CD4-positive, alpha-beta T cell treated with Interleukin-17A for 1 hour (primary cell): ENCODE data around the gene ZFP1.
"Not testable (repeated sequence)": the region's sequence is repeated elsewhere in the genome, so short reads cannot be mapped to it uniquely, and the experiment has no call there.

Experiments used
- DNase-seq: peaks from one replicate; pipeline ENCODE4 v3.0.0-alpha.2; 2020

Gene ZFP1

DNA sequence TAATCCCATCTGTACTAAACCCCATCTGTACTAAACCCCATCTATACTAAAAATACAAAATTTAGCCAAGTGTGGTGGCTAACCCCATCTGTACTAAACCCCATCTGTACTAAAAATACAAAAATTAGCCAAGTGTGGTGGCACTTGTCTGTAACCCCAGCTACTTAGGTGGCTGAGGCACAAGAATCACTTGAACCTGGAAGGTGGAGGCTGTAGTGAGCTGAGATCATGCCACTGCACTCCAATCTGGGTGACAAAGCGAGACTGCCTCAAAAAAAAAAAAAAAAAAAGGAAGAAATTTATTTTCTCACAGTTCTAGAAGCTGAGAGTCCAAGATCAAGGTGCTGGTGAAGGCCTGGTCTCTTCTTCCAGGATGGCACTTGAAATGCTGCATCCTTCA is 12.1 kb downstream of the ZFP1 start:
- no peak for DNase-seq

DNA sequence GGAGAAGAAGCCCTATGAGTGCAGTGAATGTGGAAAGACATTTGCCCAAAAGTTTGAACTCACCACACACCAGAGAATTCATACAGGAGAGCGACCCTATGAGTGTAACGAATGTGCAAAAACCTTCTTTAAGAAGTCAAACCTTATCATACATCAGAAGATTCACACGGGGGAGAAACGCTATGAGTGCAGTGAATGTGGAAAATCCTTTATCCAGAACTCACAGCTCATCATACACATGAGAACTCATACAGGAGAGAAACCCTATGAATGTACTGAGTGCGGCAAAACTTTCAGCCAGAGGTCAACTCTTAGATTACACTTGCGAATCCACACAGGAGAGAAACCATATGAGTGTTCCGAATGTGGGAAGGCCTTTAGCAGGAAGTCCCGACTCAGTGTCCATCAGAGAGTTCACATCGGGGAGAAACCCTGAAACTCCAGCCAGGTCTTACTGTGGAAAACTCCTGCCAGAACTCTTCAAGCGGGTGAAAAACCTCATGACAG is 21.6 kb downstream of the ZFP1 start:
- DNase-seq: no peak

DNA sequence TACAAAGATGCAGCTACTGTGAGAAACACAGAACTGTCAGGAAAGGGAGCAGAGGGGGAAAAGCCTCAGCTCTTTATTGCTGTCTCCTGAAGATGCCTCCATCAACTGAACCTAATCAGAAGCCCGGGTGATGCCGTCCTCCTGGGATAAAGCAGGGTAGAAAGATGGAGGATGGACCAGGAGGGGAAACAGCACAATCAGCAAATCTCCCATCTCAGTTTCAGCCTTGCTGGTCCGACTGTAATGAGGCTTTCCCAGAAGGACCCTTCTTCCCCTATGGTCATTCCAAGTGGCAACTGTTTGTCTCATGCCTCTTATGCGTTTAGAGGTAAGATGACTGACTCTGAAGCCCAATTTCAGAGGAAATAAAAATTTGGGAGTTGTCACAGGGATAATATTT is 24.3 kb downstream of the ZFP1 start:
- no peak for DNase-seq

DNA sequence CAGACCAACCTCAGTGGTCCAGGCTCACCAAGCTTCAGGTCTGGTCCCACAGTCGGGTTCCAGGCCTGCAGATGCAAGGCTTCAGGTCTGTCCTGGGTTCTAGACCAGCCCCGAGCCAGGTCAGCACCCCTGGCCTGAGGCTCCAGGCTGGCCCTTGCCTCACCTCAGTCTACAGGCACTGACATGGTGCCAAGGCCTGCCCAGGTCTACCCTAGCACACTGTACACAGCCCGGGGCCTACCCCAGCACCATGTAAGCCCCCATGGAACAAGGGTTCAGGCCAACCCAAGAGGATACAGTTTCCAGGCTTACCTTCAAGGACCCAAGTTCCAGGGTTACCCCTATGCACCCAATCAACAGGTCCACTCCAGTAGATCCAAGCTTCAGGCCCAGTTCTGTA is 26.8 kb downstream of the ZFP1 start:
- DNase-seq: no peak

DNA sequence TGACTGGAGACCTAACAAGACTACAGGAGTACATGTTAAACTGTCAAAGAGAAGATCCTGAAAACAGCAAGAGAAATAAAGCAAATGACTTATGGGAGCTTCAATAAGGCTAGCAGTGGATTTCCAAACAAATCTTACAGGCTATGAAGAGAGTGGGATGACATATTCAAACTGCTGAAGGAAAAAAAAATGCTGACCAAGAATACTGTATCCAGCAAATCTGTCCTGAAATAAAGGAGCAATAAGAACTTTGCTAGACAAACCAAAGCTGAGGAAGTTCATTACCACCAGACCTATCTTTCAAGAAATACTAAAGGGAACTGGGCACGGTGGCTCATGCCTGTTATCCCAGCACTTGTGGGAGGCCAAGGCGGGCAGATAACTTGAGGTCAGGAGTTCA is 28.6 kb downstream of the ZFP1 start:
- no peak for DNase-seq

DNA sequence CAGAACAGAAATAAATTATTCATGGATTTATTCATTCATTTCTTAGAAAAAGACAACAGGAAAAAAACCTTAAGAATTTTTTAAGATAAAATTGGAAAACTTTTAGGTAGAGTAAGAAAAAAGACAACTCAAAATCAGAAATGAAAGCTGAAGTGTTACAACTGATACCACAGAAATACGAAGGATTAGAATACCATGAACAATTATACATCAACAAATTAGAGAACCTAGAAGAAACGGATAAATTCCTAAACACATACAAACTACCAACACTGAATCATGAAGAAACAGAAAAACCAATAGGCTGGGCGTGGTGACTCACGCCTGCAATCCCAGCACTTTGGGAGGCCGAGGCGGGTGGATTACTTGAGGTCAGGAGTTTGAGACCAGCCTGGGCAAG is 30.9 kb downstream of the ZFP1 start:
- no peak for DNase-seq

DNA sequence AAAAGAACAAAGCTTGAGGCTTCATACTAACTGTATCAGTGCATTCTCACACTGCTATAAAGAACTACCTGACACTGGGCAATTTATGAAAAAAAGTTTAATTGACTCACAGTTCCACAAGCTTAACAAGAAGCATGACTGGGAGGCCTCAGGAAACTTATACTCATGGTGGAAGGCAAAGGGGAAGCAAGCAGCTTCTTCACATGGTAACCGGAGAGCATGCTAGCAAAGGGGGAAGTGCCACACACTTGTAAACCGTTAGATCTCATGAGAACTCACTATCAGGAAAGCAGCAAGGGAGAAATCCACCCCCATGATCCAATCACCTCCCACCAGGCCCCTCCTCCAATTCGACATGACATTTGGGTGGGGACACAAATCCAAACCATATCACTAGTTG is 33.3 kb downstream of the ZFP1 start:
- DNase-seq: no peak

DNA sequence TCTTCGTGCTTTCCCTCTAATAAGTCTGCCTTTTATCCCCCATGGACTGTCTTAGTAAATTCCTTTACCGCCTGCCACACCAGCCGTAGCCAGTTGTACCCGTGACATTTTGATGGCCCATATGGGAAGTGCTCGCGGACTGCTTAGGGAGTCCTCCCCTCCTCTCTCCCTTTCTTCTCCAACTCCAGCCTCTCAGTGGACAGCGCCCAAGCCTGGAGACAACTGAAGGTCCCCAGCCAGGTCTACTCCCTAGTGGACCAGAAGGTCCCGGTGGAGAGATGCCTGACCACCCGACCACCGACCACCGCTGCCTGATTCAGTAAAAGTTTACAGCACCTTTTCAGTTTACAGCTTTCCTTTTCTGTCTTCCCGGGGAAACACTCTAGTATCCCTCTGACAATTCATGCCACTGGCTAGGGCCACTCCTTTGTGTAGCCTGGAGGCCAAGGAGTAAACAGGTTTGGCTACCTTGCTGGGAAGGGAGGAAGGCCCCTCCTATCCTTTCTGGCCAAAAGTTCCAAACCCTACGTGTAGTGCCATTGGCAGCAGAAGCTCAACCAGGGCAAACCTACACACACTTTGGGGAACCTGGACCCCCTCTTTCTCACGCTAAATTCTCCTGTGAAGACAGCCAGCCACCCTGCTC is 40.6 kb downstream of the ZFP1 start:
- DNase-seq: no peak

DNA sequence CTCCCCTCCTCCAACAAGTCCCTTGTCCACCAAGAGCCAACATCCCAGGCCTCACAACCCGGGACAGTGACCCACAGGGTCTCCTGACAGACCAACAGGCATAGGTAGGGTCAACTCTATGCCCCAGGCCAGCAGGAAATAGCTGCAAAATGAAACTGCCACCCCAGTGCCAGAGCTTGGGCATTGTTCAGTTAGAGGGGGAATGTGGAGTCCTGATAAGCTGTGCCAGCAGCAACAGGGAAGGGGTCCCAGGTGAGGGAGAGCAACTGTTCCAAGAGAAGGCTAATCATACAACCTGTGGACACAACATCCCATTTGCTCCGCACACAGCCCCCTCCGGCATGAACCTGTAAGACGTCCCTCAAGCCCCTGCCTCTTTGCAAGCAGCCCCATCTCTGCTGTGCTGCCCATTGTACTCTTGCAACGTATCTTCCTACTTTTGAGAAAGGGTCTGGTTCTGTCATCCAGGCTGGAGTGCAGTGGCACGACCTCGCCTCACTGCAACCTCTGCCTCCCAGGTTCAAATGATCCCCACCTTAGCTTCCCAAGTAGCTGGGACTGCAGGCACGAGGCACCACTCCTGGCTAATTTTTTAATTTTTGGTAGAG is 41.4 kb downstream of the ZFP1 start:
- DNase-seq: no peak

DNA sequence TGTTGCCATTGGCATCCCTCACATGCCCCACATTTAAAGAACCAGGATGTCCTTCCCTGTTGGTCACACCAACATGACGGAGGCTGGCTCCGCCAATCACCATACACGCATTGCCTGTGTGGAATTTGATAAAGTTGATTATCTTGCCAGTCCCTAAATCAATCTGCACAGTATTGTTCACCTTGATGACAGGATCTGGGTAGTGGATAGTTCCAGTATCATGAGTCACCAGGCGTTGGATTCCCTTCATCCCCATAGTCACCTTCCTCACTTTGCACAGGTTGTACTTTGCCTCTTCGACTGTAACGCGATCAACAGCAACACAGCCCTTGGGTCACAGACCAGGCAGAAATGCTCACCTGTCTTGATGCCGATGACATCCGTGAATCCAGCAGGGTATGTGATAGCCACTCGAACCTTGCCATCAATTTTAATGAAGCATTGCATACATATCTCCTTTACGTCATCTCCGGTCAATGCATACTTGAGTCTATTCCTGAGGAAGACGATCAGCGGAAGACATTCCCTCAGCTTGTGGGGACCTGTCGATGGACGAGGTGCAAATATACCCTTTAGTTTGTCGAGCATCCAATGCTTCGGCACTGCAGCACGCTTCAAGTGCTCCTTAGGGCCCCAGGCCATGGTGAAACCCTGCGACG is 44.4 kb downstream of the ZFP1 start:
- no peak for DNase-seq

DNA sequence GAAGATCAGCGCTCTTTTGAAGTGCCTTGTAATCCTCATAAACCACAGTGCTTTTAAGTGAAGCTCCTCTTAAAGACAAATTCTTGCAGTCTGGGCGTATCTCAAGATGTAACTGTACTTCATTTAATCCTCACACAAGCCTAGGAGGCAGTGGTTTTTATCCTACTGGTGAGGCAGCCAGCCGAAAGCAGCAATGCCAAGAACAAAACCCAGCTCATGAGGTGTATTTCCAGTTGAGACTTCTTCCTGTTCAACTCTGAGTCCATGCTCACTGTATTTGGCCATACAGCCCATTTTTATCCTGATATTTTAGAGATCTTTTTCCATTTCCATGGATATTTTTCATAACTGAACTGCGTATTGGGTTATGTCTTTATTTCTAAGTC is 44.9 kb downstream of the ZFP1 start:
- DNase-seq: no peak

DNA sequence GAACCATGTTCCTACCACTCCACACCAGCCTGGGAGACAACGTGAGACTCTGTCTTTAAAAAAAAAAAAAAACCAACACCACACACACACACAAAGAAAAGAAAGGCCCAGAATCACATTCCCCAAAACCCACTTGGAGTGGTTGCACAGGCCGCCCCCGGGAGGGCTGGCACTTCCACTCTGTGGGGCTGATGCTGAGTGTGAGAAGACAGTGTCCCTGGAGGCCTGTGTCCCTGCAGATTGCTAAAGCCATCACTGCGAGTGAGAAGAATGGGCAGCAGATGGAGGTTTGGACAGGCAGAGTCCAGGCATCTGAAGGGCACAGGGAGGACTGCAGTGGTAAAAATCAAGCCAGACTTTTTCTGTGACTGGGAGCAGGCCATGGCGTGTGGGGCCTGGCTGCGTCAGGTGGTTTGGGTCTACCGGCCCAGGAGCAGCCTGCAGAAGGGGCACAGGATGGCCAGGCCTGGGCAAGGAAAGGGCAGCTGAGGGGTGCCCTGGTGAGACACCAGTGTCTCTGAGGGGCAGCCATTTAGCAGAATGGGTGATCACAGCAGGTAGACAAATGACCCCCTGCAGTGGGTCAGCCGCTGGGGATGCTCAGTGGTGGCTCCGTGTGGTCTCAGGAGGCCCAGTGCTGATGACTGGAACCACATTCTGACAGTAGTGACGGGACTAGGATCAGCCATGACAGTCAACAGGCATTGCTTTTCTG is 45.6 kb downstream of the ZFP1 start:
- DNase-seq: no peak

DNA sequence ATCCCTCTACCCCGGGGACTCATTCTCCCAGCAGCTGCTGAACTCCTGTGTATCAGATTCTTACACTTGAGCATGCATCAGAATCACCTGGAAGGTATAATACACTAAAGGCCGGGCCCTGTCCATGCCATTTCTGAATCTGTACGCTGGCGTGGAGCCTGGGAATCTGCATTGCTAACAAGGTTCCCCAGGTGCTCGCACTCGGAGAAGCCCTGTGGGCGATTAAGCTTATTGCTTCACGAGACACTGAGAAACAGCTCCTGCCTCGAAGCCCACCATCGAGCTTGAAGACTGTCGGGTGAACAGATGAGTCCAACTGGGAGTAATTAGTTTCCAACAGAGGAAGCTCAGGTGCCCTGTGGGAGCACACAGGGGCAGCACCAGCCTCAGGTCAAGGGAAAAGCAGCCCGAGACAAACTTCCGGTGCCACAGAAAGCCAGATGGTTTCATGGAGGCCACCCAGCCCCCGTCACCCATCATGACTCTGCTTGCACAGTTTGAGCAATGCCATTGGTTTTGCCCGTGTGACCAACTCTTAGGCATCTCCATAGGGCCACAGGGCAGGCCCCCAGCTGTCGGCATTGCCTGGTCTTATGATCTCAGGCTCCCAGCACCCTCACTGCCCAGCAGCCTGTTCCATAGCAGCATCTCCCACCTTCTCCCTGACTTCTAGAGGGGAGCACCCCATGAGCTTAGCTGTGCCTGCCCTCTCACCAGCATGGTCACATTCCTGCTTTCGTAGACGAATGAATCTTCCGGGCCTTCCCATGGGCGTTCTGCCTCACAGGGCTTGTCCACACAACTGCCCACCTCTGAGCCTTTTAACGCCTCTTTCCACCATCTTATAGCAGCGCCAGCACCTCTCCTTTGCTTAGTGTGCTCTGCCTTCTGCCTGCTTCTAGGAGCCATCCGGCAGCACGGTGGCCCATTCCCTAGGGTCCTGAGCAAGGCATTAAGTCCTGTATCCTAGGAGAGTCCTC is 47.8 kb downstream of the ZFP1 start:
- DNase-seq: no peak

DNA sequence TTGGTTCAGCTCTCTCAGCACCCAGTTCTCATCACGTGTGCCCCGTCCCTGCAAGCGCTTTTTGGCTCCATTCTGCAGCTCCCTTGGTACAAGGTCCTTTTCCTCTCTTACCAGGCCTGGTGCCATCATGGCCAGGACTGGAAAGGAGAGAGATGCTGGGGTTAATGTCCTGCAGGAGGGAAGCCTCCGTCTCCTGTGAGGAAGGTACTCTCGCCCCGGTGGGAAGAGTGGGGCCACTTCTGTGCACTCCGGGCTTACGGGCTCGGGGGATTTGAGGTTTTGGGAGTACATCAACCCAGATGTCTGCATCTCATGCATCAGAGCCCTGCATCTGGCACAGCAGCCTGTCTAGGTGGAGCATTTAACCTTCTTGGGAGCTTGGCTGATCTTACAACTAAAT is 48.5 kb downstream of the ZFP1 start:
- no peak for DNase-seq

DNA sequence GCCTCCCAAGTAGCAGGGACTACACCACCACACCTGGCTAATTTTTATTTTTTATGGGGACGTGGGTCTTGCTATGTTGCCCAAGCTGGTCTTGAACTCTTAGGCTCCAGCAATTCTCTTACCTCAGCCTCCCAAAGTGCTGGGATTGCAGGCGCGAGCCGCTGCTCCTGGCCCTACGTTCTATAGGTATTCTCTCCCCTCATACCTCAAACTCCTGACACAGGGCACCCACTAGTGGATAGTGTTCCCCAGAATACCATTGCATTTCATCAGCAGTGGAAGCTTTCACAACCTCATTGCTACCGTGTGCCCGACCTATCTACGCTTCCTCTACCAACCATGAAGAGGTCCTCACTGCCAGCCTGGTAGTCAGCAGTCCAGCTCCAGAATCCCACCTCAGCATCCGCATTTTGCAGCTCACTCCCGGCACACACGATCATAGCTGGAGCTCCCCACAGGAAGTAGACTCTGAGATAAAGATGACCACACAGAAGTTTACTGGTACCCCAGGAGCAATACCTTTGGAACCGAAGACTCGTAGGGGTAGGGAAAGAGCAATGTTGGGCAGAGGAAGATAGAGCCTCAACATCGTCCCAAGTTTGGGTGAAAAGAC is 49.3 kb downstream of the ZFP1 start:
- DNase-seq: no peak

DNA sequence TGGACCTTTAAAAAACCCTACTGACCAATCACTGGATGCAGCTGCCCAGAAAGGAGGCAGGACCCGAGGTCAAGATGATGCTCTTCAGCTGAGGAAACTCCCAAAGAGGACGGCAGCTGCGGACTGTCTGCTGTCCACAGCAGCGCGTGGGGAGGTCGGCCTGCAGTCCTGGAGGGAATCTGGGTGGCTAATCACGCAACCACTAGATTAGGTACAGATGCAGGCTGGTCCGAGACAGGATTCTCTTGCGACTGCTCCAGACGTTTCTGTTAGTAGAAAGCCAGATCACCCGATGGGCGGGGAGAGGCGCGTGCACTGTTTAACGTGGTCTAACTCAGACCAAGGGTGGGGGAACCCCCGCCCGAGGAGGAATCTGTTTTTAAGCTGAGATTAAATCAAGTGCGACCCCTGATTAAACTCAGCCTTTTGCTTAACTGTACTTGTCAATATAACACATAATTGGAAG is 49.8 kb downstream of the ZFP1 start:
- DNase-seq: no peak

DNA sequence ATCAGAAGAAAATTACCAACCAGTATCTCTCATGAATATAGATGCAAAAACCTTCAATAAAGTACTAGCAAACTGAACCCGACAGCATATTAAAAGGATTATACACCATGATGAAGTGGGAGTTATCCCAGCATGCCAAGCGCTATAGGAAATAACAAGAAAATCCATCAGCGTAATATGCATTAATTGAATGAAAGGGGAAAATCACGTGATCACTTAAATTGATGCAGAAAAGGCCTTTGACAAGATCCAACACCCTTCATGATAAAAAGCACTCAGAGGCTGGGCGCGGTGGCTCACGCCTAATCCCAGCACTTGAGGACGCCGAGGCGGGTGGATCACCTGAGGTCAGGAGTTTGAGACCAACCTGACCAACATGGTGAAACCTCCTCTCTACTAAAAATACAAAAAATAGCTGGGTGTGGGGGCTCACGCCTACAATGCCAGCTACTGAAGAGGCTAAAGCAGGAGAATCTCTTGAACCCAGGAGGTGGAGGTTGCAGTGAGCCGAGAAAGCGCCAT is 53.8 kb downstream of the ZFP1 start:
- no peak for DNase-seq

DNA sequence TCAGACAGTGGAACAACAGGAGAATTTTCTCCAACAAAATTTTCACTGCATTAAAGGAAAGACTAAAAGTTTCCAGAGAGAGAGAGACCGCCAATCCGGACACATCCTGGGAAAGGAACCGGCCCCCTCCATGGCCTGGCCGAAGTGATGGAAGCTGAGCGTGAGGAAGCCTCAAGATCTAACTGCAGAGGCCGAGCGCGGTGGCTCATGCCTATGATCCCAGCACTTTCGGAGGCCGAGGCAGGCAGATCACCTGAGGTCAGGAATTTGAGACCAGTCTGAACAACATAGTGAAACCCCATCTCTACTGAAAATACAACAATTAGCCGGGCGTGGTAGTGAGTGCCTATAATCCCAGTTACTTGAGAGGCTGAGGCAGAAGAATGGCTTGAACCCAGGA is 54.8 kb downstream of the ZFP1 start:
- no peak for DNase-seq

DNA sequence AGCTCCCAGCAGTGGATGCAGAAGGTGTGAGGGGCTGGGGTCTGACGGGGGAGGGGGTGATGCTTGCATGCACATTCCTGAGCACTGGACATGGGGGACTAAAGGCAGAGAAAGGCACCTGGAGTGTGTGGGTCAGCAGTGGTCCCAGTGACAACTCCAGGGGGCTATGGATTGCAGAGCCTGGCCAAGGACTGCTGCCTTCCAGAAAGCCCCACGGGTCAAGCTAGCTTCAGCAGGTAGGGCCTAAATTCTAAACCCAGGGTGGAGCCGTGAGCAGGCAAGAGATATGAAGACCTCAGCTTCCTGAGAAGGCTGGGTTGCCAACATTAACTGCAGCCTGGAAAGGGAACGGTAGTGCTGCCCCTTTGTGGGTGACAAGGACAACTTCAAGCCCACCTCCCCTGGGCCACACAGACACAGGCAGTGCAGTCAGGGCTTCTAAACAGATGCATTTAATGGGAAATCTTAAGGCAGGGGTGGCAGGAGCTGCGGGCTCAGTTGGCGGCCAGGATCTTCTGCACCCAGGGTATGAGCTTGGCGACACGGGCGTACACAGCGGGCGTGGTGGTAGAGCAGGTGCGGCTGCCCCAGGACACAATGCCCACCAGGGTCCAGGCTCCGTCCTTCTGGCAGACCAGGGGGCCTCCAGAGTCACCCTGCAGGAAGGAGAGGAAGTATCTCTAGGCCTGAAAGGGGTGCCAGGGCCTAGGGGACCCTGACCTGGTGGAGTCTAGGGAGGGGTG is 55.5 kb downstream of the ZFP1 start:
- no peak for DNase-seq

DNA sequence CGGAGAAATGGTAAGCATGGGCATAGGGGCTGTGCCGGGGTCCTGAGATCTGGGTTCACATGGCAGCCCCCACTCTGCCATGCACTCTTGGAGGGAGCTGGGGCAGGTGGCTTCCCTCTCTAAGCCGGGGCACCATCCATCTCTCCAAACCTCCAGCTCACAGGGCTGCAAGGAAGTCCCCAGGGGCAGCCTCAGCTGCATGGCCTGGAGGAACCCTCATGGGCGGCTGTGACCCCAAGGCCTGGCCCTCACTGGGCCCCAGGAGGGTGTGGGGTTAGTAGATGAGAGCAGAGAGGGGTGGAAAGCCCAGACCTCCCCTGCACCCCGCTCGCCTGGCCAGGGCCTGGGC is 56.1 kb downstream of the ZFP1 start:
- DNase-seq: no peak

DNA sequence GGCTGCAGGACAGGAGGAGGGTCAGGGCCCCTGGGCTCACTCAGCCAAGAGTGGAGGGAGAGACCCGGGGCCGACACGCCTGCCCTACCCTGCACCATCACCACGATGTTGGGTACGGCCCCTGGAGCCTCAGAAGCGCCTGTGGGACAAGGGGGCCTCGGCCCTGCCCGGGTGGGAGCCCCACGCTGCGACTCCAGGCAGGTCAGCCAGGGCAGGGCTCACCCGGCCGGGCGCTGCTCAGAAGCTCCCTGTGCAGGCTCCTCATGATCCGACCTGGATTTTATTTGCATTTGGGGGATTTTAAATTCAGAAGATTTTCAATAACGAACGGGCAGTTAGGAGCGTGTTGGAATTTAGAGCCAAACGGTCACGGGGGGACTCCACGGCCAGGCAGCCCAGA is 56.6 kb downstream of the ZFP1 start:
- DNase-seq: not testable (repeated sequence)
